A673 (cell line): Measurements from ENCODE around the gene FBXO21.

Source experiments
- EZH2 ChIP-seq: fragments of 200-600 bp; sonication (generic); IDR thresholded peaks from 2 replicates; pipeline ENCODE4 v1.6.1; 2017; ENCODE audit warnings: borderline replicate concordance, low read depth, mild to moderate bottlenecking, mixed read lengths, antibody characterized with exemption, low read length; ENCODE audit not compliant: poor library complexity, severe bottlenecking
- TF ChIP-seq, protein P1 (sequence below): fragments of 300-800, 200-600 bp; sonication (generic); conservative IDR thresholded peaks from 2 replicates; pipeline ENCODE4 v1.5.1; 2017; ENCODE audit warnings: low read depth, mild to moderate bottlenecking, antibody characterized with exemption, low read length, moderate library complexity, mixed read lengths

DNA sequence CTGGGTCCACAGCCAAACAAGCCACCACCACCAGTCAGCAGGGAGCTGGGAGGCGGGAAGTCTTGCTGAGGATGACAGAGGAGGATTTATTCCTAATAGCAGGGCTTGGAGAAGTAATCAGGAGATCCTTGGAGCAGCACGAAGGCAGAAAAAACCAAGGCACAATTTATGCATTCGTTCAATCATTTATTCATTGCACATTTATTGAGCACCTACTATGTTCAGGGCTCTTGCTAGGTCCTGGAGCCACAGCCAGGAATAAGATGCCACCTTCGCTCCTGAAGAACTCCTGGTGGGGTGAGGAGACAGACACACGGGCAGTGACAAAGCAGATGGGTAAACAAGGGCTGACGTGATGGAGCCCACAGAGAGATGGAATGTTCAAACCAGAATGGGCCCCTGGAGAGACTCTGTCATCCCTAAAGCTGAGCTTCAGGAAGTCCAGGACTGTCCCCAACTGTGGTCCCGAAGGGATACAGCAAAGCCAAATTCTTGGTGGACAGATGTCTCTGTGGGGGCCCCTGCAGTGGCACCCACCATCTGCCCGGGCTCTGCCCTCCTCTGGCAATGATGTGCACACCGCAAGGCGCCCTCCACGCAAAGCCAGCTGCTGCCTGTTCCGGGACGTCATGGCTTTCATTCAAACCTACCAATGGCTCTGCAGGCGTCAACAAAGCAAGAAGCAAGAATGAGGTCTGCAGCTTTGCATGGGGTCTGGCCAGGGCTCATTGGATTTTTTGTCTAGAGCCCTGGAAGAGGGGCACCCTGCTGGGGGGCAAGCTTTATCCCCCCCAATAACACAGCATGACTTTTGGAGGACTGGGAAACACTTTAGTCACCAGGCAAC lies 88.1 kb downstream of the FBXO21 start:
- TF ChIP-seq EZH2 = no peak
- TF ChIP-seq, protein P1, sequence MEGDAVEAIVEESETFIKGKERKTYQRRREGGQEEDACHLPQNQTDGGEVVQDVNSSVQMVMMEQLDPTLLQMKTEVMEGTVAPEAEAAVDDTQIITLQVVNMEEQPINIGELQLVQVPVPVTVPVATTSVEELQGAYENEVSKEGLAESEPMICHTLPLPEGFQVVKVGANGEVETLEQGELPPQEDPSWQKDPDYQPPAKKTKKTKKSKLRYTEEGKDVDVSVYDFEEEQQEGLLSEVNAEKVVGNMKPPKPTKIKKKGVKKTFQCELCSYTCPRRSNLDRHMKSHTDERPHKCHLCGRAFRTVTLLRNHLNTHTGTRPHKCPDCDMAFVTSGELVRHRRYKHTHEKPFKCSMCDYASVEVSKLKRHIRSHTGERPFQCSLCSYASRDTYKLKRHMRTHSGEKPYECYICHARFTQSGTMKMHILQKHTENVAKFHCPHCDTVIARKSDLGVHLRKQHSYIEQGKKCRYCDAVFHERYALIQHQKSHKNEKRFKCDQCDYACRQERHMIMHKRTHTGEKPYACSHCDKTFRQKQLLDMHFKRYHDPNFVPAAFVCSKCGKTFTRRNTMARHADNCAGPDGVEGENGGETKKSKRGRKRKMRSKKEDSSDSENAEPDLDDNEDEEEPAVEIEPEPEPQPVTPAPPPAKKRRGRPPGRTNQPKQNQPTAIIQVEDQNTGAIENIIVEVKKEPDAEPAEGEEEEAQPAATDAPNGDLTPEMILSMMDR = no peak
